HG02623 (cell line): ENCODE results near the gene FBN2.

ENCODE experiments used
- ATAC-seq: cut with Tn5 transposase; IDR thresholded peaks from one replicate; pipeline ENCODE4 v1.9.1; 2021; ENCODE audit warnings: moderate library complexity; ENCODE audit not compliant: unreplicated experiment

FBN2 gene

DNA sequence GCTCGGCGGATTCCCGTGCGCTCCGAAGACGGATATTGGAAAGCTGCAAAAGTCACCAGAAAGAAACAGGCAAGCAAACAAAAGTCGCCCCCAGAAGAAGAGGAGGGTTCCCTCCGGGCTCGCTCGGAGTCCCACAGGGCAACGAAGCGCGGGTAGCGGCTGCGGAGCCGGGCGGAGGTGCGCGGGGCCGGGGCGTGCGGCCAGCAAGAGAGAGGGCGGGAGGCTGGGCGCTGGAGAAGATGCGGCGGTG, at the start of gene FBN2:
FBN2 (minus strand) TSS at position 246 of the 250 bp plus-strand sequence. CDS start 642 bp downstream, outside the sequence.
- ATAC-seq = no peak

DNA sequence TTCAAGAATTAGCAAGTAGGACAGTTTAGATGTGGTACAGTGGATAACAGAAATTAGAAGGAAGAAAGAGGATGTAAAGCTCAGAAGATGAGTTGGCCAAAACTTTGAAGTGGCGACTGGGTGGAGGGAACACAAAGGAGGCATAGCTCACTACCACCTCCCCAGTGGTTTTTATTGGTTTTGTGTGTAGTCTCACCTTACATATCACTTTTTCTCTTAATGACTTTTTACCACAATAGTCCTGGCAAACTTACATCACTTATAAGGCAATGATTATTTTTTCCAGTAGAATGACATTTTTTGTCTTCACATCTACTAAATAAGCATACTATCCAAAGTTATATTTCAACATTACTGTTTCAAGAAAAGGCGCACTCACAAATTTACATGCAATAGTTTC, 49.2 kb upstream of the FBN2 start:
- ATAC-seq = no peak

DNA sequence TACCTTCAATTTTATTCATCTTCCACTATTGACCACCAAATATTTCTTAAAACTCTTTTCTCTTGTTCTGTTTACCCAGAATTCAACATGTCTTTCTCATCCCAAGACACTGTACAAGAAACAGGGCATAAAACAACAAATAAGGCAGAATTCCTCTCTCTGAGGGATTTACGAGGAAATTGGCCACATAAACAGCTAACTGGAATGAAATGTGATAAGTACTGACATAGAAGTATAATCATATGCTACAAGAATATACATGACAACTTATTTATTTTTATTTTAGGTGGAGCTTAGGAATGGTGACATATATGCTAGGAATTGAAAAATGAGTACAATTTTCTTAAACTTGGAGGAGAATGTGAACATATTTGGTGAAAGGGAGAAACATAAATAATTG, 48.8 kb upstream of the FBN2 start:
- ATAC-seq = no peak

DNA sequence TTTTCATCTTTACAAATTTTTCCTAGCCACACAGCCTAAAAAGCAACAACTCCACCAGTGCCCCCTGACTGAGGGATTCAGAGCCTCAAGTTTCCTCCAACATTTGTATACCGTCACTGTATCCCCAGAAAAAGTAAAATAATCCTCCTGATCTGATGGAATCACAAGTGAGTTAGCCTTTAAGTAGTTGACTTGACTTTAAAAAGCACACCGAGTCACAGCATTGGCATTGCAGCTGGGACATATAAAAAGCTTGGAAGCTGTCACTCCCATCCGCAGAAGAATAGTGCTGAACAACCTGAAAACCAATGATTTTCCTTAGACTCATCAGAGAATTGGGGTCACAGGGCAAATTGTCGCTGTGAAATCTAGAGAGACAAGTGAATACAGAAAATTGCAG, 41.6 kb upstream of the FBN2 start:
- ATAC-seq = no peak

DNA sequence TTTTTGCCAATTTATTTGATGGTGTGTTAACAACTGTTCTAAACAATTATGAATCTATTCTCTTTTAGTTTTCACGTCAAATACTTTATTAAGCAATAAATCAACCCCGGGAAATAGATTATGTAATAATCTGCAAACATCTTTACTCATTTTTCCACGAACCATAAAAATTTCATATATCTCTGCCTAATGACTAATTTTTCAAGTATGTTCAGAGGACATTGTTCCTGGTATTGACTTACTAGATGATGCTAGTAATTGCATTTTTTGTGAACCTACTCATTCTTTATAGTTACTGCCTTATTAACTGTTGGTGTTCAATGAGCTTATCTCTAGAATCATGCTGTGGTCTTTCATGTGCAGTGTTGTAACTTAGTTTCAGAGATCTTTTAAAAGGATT, 41.0 kb upstream of the FBN2 start:
- ATAC-seq = no peak

DNA sequence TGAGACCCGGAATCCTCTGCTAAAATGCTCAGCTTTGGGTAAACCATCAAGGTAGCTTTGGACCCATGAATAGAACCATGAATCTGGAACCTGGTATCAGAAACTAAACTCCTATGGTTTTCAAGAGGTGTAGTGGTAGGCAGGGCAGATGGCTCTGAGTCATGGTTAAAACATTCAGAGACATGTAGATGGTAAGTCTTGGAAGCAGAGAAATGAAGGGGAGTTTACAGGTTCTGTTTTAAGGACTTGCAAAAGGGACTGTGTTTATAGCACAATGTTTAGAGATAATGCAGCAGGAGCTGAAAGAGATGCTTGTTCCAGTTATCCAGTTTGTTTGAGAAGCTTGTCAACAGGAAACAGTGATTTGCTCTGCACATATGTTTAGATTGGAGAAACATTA, 36.0 kb upstream of the FBN2 start:
- ATAC-seq = no peak

DNA sequence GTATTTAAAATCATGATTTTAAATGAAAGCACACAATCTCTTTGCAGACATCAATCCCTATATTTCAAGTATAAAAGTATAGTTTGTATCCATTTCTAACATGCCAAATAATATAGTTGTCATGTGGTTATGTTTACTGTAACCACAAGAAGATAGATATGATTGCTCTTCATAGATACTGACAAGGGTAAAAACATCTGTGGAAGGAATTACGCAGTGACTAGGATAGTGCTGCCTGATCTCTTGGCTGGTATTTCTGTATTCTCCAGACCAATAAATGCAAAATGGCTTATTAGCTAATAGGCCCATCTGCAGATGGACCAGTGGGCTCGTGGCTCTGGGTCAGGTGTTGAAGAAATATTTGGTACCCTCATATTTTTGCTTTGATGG, 34.9 kb upstream of the FBN2 start:
- ATAC-seq = no peak

DNA sequence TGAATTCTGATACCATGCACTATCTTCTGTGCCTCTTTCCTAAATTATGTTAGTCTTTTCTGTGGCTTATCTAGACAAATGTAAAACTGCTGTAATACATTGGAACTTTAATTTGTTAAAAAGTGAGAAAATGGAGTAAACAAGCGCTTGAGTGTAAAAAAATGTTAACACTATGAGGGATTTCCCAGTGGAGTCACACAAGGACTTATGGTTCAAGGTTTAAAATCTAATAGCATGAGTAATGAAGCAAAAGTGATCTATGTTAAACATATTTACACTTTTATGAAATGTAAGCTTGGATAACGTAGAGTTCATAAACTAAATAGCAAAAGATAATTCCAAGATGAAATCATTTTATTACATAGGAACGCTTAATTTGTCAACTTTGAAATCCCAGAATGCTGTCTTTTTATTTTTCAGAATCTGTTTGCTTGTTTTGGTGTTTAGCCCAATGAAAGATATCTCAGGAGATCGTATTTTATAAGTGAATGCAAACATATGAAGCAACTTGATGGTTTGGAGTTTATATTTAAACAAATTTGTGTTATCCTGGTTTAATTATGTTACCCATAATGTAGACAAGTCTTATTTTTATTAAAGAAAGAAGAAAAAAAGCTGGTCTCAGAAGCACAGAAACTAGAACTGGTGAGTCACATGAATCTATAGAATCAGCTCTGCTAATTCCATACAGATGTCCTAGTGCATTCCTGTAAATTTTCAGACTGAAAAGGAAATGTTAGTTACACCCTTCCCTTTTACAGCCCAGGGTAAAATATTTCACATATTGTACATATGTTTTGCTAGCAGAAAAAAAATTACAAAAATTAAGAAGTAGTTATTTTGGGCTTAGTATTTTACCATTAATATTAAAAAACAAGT, 34.2 kb upstream of the FBN2 start:
- no peak for ATAC-seq

DNA sequence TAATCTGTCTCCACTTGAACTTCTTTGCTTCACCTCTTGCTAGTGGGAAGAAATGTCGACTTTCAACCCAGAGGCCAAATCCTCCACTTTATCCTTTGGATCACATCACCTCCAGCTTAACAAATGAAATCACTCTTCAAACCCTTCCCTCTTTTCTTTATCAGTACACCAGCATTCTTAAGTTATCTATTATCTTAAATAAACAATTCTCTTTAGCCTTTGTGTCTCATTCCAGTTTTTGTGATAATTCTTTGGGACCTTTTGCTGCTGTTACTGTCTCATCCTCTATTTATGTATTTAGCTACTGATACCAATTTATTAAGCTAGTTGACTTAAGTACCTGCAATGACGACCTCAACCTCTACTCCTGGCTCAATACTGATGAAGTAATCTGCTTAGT, 28.1 kb upstream of the FBN2 start:
- no peak for ATAC-seq

DNA sequence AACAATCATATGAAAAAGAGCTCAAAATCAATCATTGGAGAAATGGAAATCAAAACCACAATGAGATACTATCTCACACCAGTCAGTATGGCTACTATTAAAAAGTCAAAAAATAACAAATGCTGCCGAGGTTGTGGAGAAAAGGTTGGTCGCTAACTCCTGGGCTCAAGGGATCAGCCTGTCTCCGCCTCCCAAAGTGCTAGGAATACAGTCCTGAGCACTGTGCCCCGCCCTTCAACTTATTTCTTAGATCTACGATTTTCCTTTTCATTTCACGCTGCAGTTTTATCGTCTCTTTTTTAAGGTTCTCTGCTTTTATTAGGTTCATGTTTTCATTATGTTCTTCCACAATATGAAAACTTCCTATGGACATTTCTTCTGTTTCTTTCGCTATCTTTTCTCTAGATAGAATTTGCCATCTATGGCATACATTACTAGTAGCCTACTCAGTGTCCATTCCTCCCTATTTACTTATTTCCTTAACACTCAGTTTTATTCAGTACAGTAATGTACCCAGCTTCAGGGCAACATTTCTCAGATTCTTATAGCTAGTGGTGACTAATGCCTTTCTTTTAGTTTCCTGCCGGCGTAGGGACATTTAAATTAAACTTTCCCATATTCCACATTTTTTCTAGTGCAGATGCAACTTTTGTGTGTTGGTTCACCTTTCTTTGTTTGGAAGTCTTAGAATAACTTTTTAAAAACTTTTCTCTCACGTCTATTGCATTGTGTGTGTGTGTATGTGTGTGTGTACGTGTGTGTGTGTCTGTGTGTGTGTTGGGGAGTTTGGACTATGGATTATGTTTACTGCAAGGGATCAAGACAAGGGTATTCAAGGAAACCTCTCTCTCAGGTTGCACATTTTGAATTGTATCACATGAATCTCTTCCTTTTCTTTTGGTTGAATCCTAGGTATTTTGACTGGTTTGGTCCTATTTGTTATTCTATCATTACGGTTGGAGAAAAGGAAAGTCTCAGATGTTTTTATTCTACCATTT, 21.6 kb upstream of the FBN2 start:
- no peak for ATAC-seq

DNA sequence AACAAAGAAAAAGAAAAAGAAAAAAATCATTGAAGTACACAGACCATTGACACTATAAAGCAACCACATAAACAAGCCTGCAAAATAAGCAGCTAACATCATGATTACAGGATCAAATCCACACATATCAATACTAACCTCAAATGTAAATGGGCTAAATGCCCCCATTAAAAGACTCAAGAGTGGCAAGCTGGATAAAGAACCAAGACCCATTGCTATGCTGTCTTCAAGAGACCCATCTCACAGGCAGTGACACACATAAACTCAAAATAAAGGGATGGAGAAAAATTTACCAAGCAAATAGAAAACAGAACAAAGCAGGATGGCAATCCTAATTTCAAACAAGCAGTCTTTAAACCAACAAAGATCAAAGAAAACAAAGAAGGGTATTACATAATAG, 15.7 kb upstream of the FBN2 start:
- ATAC-seq = no peak

DNA sequence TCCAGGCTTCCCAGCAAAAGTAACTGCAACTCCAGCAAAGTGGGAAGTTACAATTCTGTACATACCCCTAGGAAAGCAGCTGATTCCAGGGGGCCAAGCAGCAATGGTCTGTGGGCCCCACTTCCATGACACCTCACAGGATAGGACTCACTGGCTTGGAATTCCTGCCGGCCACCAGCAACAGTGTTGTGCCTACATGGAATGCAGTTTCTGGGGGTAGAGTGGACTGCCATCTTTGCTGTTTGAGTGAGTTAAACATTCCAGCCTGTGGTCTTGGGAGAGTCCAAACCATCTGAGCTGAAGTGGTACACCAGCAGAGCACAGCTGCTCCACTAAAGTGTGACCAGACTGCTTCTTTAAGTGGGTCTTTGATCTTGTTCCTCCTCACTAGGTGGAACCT, 13.4 kb upstream of the FBN2 start:
- no peak for ATAC-seq

DNA sequence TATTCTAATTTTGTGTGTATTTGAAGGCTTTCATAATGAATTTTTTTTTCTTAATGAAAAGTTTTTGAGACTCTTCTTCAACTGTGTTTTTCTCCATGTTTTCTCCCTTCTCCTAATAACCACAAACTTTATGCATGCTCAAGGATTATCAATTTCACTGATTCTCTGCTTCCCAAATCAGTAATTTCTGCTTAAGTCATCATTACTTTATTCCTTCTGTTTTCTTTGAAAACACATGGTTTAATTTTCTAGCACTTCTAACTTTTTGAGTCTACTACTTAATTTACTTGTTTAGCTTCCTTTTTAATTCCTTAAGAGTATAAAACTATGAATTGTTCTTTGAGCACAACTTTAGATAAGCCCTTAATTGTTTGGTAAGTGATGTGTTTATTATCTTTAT, 11.5 kb upstream of the FBN2 start:
- no peak for ATAC-seq

DNA sequence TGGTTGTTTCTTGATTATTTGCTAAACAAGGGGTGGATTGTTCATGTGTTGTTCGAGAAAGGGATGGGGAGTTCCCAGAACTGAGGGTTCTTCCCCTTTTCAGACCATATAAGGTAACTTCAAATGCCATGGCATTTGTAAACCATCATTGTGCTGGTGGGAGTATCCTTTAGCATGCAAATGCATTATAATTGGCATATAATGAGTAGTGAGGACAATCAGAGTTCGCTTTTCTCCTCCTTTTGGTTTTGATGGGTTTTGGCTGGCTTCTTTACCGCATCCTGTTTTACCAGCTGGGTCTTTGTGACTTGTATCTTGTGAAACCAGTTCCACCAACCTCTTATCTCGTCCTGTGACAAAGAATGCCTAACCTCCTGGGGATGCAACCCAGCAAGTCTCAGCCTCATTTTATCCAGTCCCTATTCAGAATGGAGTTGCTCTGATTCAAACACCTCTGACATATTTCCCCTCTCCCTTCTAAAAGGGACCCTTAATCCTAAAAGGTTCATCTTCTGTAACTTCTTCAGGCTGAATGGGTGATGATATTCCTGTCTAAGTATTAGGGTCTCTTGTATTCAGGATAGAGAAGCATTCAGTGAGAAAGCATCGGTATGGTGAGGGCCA, 8.7 kb upstream of the FBN2 start:
- no peak for ATAC-seq

DNA sequence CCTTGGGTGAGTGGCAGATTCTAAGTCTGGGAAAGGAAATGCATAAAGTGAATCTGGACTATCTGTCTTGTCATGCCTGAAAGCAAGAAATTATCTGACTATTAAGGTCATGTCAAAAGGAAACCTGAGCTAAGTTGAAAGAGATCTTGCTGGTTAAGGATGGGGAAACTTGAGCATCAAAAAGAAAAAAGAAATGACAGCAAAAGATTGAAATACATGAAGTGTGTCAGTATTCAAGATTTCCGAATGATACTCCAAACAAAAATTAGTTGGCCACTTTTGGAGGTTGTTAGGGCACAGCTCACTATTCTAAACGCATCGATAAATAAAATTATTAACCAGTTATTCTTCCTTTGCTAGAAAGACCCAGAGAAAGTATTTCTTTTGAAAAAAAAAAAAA, 3.3 kb upstream of the FBN2 start:
- no peak for ATAC-seq

DNA sequence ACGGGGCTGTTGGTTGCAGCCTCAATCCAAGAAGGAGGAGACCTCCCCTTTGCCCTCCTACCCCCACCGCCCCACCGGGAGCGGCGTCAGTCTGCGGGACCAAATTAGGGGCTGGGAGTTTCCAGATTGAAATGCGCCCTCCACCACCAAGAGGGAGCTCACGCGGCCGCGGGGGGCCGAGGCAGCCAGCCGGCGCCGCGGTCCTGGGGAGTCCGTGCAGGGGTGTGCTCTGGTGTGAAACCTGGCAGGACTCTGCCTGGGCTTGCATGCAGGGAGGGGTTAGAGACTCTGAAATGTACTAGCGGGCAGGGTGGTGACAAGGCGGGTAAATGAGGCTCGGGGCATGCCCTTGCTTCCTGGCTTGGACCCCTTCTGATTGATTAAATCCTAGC, 989 bp upstream of the FBN2 start:
- no peak for ATAC-seq

DNA sequence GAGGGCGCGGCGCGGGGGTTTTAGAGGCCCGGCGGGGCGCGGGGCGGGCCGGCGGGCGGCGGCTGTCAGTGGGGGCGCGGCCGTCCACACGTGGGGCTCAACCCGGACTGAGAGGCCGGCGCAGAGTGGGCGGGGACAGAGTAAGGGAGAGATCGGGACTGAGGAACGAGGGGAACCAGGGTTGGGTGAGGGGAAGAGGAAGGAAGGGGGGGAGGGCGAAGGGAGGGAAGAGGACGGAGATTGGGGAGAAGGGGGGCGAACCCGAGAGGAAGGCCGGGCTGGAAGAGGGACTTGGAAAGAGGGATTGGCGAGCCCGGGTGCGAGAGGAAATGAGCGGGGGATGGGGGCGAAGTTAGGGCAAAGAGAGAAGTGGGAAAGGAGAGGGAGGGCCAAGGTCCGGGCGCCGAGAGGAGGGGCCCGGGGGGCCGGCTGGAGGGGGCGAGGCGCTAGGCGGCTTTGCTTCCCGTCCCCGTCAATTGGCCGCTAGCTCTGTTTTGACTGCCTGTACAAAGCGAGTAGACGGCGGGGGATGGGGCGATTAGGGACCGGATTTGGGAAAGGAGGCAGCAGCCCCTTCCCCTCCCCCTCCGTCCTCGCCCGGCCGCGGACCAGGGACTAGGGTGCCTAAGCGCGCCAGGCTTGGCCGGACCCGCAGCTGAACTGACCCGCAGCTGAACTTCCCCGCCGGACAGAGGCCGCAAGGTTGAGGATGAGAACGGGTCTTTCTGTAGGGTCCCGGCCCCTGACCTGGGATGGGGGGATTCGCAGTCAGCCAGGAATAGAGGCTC, 399 bp upstream of the FBN2 start:
- no peak for ATAC-seq

DNA sequence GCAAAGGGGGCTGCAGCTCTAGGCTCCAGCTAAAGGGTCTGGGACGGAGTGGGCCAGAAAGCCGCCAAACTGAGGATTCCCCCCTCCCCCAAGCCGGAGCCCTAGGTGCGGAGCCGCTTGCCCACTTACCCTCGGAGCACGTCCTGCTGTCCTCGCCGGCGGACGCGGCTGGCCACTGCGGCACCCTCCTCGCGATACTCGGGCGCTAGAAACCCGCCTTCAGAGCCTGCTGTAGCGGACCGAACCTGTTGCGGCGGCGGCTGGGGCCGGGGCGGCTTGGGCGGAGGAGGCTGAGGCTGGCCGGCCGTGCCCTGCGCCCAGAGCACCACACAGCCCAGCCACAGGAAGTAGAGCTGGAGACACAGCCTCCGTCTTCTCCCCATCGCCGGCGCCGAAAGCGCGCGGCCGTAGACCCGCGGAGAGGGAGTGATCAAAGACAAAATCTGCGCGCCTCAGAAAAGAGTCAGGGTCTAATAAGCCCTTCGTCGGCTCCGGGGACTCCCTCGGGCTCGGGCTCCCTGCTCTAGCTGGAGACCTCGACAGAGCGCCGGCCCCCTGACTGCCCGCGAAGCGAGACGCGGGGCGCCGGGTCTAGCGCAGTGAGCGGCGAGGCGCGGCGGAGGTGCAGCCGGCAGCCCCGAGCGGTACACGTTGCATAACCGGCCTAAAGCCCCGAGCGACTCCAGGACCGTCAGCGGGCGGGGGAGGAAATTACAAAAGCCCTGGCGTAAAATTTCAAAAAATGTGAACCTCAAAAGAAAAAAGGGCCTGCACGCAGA, 635 bp downstream of the FBN2 start:
- ATAC-seq = no peak

DNA sequence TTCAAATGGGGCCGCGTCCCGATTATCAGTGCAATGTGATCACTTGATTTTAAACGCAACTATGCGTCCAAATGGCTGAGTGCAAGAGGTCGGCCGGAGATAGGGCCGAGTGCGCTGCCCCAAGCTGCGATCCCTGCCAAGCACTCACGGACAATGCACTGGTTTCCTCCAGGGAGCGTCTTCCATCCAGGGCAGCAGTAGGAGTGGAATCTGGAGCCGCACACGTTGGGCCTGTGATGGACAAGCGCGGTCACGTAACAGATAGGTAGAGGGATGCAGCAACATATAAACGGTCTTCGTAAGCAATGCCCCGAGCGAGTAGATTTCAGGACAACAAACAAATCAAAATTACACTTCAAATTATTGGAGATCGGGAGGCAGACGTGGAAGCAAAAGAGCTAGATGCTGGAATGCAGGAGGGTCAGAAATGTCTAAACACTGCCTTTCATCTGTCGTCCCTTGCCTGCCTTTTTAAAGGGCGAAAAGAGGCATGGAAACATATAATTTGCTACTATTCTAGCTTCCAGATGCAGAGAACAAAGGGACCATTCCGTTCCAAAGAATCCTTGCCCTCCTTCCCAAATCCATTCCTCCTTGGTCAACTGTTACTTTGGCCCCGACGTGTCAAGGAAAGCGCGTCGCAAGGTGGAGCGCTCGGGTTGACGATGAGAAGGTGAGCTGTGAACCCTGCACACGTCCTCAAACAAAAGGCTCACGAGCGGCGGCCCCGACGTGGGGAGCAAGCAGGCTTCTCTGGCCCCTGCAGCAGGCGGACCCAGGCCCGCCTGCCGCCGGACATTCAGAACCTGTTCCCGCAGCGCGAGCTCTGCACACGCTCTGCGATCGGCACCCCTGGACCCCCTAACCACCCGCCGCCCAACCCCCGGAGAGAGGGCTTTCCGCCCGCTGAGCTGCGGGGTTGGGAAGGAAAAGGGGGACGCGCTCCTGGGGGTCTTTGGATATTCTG, 1.5 kb downstream of the FBN2 start:
- no peak for ATAC-seq
